COLO668 (cell line): Measurements from ENCODE around the gene ANKRD11.

ENCODE experiments used
- DNase-seq: peaks from one replicate; lab custom pipeline; 2025; ENCODE audit not compliant: unreplicated experiment; lab: John Stamatoyannopoulos, UW

ANKRD11 gene

DNA sequence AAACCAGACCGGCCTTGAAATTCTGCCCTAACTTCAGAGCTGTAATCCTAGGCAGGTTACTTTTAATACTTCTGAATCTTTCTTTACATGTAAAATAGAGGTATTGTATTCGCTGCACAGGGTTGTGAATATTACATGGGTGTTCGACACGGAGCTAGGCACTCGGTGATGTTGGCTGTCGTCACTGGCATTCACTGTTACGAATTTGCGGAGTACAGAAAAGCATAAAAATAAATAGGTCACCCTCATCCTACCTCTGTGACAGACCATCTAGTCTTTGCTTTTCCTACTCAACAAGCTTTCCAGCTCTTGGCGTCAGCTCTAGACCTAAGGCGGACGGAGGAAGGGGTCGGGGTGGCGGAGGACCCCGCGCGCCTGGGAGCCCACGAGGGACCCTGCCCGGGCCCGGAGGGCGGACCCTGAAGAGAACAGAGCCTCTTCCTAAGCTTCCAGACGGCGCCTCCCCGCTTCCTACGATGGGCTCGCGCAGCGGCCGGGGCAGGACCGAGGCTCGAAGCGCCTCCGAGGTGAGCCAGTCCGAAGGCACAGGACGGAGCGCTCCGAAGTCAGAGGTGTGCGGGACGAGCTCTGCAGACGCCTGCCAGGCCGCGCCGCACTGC is 17.0 kb upstream of the ANKRD11 start:
- DNase-seq = peak; percentile 56

- no peak for DNase-seq
Measured at GRCh38 chr16:89506791-89507191, 16.4 kb upstream of the ANKRD11 start.

GRCh38 chr16:89506113-89506504 is 15.7 kb upstream of the ANKRD11 start:
- no peak for DNase-seq

GRCh38 chr16:89505204-89506112 is 15.1 kb upstream of the ANKRD11 start:
- peak; percentile 54 for DNase-seq

DNA sequence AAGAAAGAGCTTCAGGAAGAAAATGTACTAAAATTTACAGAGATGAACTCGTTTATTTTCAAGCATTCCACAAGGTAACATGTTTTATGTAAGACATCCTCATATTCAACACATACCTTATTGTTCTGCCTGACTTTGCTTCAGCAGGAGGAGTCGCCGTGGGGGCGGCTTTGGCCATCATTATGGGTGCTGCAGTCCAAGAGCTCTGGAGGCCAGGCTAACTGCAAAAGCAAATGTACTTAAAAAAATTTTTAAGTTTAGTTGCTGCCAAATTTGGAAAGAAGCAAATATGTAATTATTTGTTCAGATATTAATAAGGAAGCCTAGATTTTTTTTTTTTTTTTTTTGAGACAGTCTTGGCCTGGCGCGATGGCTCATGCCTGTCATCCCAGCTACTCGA is 13.7 kb upstream of the ANKRD11 start:
- DNase-seq = no peak

GRCh38 chr16:89502081-89502843 is 11.9 kb upstream of the ANKRD11 start:
- DNase-seq = no peak

DNA sequence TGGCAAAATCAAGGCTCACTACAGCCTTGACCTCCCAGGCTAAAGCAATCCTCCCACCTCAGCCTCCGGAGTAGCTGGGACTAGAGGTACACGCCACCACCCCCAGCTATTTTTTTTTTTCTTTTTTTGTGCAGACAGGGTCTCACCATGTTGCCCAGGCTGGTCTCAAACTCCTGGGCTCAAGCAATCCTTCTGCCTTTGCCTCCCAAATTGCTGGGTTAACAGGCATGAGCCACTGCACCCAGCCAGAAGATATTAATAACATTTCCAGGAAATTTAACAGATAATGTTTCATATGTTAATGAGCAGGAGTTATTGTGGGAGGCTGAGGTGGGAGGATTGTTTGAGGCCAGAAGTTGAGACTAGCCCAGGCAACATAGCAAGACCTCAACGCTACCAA is 9.4 kb upstream of the ANKRD11 start:
- no peak for DNase-seq

GRCh38 chr16:89498839-89499238 is 8.5 kb upstream of the ANKRD11 start:
- DNase-seq = no peak

- DNase-seq = no peak
Measured at GRCh38 chr16:89495121-89495520, 4.8 kb upstream of the ANKRD11 start.

- DNase-seq = no peak
Measured at GRCh38 chr16:89493776-89494175, 3.4 kb upstream of the ANKRD11 start.

- no peak for DNase-seq
Measured at GRCh38 chr16:89491974-89492687, 1.8 kb upstream of the ANKRD11 start.

GRCh38 chr16:89491238-89491869 is 993 bp upstream of the ANKRD11 start:
- no peak for DNase-seq

DNA sequence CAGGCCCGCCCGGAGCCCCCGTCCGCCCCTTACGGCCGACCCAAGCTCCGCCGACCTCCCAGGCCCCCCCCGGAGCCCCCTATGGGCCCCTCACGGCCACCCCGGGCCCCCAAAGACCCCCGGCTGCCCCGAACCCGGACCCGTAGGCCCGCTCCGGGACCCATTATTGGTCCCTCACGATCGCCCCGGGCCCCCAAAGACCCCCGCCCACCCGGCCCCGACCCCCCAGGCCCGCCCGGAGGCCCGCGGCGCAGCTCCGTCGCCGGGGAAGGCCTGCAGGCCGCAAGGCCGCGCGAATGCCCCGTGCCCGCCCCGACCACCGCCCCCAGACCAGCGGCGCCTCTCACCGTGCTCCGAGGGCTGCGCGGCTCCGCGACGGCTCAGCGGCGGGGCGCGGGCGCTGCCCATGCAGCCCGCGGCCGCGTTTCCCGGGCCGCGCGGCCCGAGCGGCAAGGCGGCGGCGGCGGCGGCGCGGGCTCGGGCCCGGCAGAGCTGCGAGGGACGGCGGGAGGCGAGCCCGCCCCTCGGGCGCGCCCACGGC is 393 bp downstream of the ANKRD11 start:
- peak; percentile 75 for DNase-seq

DNA sequence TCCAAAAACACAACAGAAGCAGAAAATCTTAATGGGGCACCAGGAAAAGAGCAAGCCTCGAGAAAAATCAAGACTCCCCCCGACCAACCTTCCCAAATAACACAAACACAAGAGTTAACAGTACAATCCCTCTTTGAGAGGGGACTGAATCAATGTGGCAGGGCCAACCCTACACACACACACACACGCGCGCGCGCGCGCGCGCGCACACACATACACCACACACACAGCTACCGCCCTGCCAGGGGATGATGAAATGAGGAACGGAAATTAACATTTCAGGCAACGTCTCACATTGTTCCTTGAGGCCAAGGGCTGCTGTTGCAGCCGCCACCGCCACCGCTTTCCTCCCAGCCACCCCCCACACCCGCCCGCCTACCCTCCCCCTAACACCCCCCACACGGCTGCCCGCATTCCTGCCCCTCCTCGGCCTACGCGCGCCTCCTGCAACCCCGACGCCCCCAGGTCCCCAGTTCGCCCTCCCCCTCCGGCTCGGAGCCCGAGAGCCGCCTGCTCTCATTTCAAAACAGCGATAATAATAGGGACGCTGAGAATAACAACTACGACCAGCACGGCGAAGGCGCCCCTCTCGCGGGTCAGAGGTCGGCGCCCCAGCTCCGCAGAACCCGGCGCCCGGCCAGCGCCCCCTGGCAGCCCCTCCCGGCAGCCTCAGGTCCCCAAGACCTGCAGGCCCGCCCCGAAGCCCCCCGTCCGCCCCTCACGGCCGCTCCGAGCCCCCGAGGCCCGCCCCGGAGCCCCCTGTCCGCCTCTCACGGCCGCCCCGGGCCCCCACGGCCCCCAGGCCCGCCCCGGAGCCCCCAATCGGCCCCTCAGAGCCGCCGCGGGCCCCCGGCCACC is 1.1 kb downstream of the ANKRD11 start:
- DNase-seq = peak; percentile 71

GRCh38 chr16:89485701-89486246 is 4.6 kb downstream of the ANKRD11 start:
- DNase-seq = no peak

DNA sequence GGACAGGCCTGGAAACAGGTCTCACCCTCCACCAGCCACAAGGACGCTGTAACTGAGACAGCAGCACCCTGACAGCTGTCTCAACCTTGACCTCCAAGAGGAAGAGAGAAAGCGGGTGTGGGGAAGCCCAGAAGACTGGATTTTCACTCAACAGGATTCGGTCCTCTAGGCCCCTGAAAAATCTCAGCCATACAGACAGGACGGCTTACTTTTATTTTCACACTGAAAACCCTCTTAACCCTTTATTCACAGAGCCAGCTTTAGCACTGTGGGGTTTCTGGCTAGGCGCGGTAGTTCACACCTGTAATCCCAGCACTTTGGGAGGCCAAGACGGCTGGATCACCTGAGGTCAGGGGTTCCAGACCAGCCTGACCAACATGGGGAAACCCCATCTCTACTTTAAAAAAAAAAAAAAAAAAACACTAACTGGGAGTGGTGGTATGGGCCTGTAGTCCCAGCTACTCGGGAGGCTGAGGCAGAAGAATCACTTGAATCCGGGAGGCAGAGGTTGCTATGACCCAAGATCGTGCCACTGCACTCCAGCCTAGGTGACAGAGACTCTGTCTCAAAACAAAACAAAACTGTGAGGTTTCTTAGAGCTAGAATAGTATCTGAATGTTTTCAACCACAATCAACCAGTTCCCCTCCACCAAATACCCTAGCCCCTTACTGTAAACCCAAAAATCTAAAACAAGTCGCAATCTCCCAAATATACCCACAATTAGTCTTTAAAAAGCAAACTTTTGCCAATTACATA is 5.3 kb downstream of the ANKRD11 start:
- no peak for DNase-seq

DNA sequence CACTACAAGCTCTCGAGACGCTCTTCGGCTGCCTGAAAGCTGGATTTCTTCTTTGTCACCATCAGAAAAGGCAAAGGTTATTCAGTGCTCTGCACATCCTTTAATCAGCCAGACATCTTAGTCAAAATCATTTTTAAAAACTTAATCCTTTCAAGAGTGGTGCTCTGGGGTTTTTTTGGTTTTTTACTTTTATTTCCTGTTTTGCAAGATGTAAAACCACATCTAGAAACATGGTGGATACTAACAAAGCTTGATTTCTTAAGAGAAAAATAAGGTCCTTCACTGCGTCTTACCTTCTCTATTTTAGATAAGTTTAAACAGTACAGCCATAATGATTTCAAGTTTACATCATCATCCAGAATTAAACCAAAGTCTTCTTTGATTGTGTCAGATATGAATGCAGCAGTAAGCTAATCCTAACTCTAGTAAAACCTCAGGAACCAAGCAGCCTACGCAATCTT is 6.3 kb downstream of the ANKRD11 start:
- no peak for DNase-seq

DNA sequence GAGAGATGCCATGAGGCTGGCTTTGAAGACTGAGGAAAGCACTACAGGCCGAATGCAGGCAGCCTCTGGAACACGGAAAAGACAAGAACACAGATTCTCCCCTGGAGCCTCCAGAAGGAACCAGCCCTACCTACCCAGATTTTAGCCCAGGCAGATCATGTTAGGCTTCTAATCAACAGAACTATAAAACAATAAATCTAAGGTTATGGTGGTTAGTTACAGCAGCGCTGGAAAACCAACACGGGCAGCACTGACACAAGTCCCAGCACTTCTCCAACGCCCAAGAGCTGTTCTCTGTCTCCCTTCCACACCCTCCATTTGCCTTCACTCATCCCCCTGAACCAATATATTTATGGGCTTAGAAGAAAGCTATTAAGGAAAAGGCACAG is 7.5 kb downstream of the ANKRD11 start:
- DNase-seq = no peak
